Aortic smooth muscle cell (primary cell): ENCODE measurements around the gene PLXDC2. TPM values are rescaled to one million over a fixed set of nuclear protein-coding genes. Genes with fewer than 3 reads are reported as not detected.

Source experiments
- total RNA-seq: library from RNA; depleted of rRNA; stranded (reverse); fragments of >200 nt; gene quantifications from 2 replicates; pipeline ENCODE4 v1.2.3, GENCODE V29; 2014

Gene PLXDC2
- 12.8 and 51.4 TPM in 2 replicates for total RNA-seq

GRCh38 chr10:19816411-19817230 lies at the start of gene PLXDC2:
TSS of gene PLXDC2 (plus strand) at chr10:19816432.

